Measurements from ENCODE around the gene BANP.
"Not testable (repeated sequence)": the region's sequence is repeated elsewhere in the genome, so short reads cannot be mapped to it uniquely, and the experiment has no call there.

BANP gene

GRCh38 chr16:88090377-88091175 is 139.3 kb downstream of the BANP start:
- DNase-seq: not testable (repeated sequence)

GRCh38 chr16:88091221-88091971 is 140.2 kb downstream of the BANP start:
- not testable (repeated sequence) for DNase-seq

- DNase-seq: not testable (repeated sequence)
These were observed 140.7 kb downstream of the BANP start for GRCh38 chr16:88091972-88092302.

GRCh38 chr16:88092791-88093555 is 141.7 kb downstream of the BANP start:
- DNase-seq: not testable (repeated sequence)

- not testable (repeated sequence) for DNase-seq
These were observed 142.5 kb downstream of the BANP start for GRCh38 chr16:88093556-88094252.

GRCh38 chr16:88094253-88094575 is 143.0 kb downstream of the BANP start:
- DNase-seq: not testable (repeated sequence)

GRCh38 chr16:88094900-88095299 is 143.7 kb downstream of the BANP start:
- DNase-seq: not testable (repeated sequence)

GRCh38 chr16:88096659-88097058 is 145.4 kb downstream of the BANP start:
- not testable (repeated sequence) for DNase-seq

GRCh38 chr16:88098731-88099562 is 147.7 kb downstream of the BANP start:
- not testable (repeated sequence) for DNase-seq

GRCh38 chr16:88099563-88099890 is 148.3 kb downstream of the BANP start:
- no peak for DNase-seq

- not testable (repeated sequence) for DNase-seq
These were observed 148.7 kb downstream of the BANP start for GRCh38 chr16:88099956-88100355.

- DNase-seq: not testable (repeated sequence)
These were observed 149.8 kb downstream of the BANP start for GRCh38 chr16:88100801-88101622.

- not testable (repeated sequence) for DNase-seq
These were observed 150.4 kb downstream of the BANP start for GRCh38 chr16:88101623-88102105.

- DNase-seq: no peak
These were observed 151.4 kb downstream of the BANP start for GRCh38 chr16:88102597-88102996.

- no peak for DNase-seq
These were observed 151.8 kb downstream of the BANP start for GRCh38 chr16:88103011-88103410.

GRCh38 chr16:88103581-88104188 is 152.5 kb downstream of the BANP start:
- DNase-seq: no peak

GRCh38 chr16:88104363-88104762 is 153.1 kb downstream of the BANP start:
- not testable (repeated sequence) for DNase-seq

- not testable (repeated sequence) for DNase-seq
These were observed 154.4 kb downstream of the BANP start for GRCh38 chr16:88105574-88106140.

- not testable (repeated sequence) for DNase-seq
These were observed 155.3 kb downstream of the BANP start for GRCh38 chr16:88106566-88106965.

GRCh38 chr16:88108762-88109161 is 157.5 kb downstream of the BANP start:
- DNase-seq: no peak
